BLaER1 treated with 17β-estradiol and CSF1 and Interleukin-3, amounts not matched to agents 10 nM and 100 nM (cell line): ENCODE data around the gene C10orf71.

Experiments
- H3K27ac ChIP-seq, 11 experiments: shearing (Covaris generic); formaldehyde crosslinking; 2 replicates each; pipeline ENCODE4 v1.8.1; 2022
- H3K27me3 ChIP-seq, 11 experiments: shearing (Covaris generic); formaldehyde crosslinking; 2 replicates each; pipeline ENCODE4 v1.8.1; 2022
- H3K36me3 ChIP-seq, 11 experiments: shearing (Covaris generic); formaldehyde crosslinking; 2 replicates each; pipeline ENCODE4 v1.8.1; 2022
- H3K4me1 ChIP-seq, 10 experiments: shearing (Covaris generic); formaldehyde crosslinking; 2 replicates each; pipeline ENCODE4 v1.8.1; 2022
- H3K4me2 ChIP-seq, 11 experiments: shearing (Covaris generic); formaldehyde crosslinking; 2 replicates each; pipeline ENCODE4 v1.8.1; 2022
- H3K4me3 ChIP-seq, 10 experiments: shearing (Covaris generic); formaldehyde crosslinking; 2 replicates each; pipeline ENCODE4 v1.8.1; 2022
- H3K9ac ChIP-seq, 11 experiments: shearing (Covaris generic); formaldehyde crosslinking; 2 replicates each; pipeline ENCODE4 v1.8.1; 2022
- H3K9me3 ChIP-seq, 11 experiments: shearing (Covaris generic); formaldehyde crosslinking; replicated peaks in 1 of 11; 2 replicates each; pipeline ENCODE4 v1.8.1; 2022
- H4K20me1 ChIP-seq, 11 experiments: shearing (Covaris generic); formaldehyde crosslinking; 2 replicates each; pipeline ENCODE4 v1.8.1; 2022
- Cebpa-rat ChIP-seq, 11 experiments: shearing (Covaris generic); IDR thresholded peaks; 2 replicates each; pipeline ENCODE4 v1.8.1; 2022

The C10orf71 gene

DNA sequence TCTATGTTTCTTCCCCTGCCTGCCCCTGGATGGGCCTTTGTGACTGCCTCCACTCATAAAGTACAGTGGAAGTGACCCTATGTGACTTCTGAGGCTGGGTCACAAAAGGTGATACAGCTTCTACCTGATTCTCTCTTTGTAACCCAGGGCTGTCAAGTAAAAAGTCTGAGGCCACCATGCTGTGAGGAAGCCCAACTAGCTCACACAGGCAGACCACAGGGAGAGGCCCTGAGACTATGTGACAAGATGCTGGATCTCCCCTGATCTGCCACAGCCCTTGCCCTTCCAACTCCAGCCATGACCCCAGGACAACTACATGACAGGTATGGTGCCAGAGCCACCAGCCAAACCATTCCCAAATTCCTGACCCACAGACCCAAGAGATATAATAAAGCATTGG is 51.2 kb downstream of the C10orf71 start:
- no peak overlapping the region for H3K4me2 ChIP-seq
- no peak overlapping the region for H3K4me3 ChIP-seq
- H3K27ac ChIP-seq: no peak overlapping the region
- H3K9ac ChIP-seq: no peak overlapping the region
- no peaks in the 10 kb centered on the region; a peak in 1 of 22 replicates for H4K20me1 ChIP-seq
- peaks cover 6 to 14% (median 10%) of the 10 kb centered on the region in 11 experiments; a peak in 17 of 22 replicates for H3K9me3 ChIP-seq
- no peaks in the 10 kb centered on the region for H3K4me1 ChIP-seq
- no peaks in the 10 kb centered on the region for H3K27me3 ChIP-seq
- no peak for TF ChIP-seq Cebpa-rat (IDR thresholded peaks at IDR 0.05)
- no peaks in the 10 kb centered on the region for H3K36me3 ChIP-seq

DNA sequence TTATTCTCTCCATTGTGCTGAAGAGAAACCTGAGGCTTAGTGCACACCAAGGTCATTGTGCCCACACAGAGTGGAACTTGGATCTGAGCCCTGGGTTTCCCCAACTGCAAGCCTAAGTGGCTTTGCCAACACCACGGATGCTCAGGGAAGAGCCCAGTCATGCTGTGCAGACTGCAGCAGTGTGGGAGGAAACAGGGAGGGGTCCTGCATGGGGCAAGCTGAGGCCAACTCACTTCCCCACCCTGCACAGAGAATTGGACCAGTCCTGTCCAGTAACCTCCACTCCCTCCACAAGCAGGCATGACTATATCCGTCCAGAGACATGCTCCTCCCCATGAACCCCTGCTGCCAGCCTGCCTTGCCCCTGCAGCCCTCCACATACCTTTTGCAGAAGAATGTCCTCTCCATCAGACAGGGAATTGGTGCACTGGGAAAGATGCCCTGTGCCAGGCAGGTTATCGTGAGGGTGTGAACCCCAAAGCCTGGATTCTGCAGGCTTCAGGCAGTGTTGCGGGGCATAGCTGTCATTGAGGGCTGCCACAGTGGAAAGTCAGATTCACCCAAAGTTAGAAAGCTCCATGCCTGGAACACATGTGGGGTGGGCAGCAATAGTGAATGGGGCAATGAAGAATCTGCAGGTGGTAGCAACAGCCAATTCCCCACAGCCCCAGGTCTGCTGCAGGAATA is 52.0 kb downstream of the C10orf71 start:
- TF ChIP-seq Cebpa-rat (IDR thresholded peaks at IDR 0.05): no peak
- no peak overlapping the region for H3K4me3 ChIP-seq
- no peaks in the 10 kb centered on the region for H3K27me3 ChIP-seq

DNA sequence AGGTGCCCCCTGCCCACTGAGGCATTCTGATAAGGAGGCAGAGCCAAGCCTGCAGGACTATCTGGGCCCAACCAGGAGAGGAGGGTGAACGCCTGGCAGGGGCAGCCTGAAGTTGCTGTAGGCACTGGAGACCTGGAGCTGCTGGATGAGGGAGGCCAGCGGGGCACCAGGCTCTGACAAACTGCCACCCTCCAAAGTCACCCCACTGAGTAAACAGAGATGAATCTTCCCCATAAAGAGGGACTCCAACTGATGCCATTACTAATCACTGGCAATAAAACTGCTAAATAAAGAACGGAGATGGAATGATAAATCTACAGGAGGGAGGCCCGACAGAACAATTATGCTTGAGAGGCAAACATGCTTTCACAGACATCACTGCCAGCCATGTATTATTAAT is 52.7 kb downstream of the C10orf71 start:
- Histone ChIP-seq H3K27me3 (no peaks in the 10 kb centered on the region), H3K9ac (no peak overlapping the region), H3K27ac (no peak overlapping the region), H3K36me3 (no peaks in the 10 kb centered on the region), H3K9me3 (peaks cover 6 to 14% (median 10%) of the 10 kb centered on the region in 11 experiments; a peak in 17 of 22 replicates), H3K4me2 (no peak overlapping the region), H3K4me1 (no peaks in the 10 kb centered on the region), H3K4me3 (no peak overlapping the region), H4K20me1 (no peaks in the 10 kb centered on the region; a peak in 1 of 22 replicates)
- no peak for TF ChIP-seq Cebpa-rat (IDR thresholded peaks at IDR 0.05)

More for the DNA sequence above, 52.0 kb downstream of the C10orf71 start:
- Histone ChIP-seq H3K27ac (no peak overlapping the region), H3K9ac (no peak overlapping the region), H3K4me2 (no peak overlapping the region), H3K4me1 (no peaks in the 10 kb centered on the region), H4K20me1 (no peaks in the 10 kb centered on the region; a peak in 1 of 22 replicates), H3K9me3 (peaks cover 6 to 14% (median 10%) of the 10 kb centered on the region in 11 experiments; a peak in 17 of 22 replicates), H3K36me3 (no peaks in the 10 kb centered on the region)

DNA sequence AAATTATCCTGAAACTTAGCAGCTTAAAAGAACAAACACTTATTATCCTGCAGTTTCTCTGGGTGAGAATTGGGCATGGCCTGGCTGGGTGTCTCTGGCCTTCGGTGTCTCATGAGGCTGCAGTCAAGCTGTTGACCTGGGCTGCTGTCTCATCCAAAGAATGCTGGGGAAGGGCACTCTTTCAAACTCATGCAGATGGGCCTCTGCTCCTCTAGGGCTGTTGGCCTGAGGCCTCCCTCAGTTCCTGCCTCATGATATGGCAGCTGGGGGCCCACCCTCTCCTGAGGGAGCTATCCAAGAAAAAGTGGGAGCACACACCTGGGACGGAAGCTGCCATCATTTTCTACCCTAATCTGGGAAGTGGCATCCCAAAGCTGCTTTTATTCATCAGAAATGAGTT is 53.4 kb downstream of the C10orf71 start:
- H3K4me1 ChIP-seq: no peaks in the 10 kb centered on the region
- TF ChIP-seq Cebpa-rat (IDR thresholded peaks at IDR 0.05): no peak
- H3K27ac ChIP-seq: no peak overlapping the region
- H3K4me3 ChIP-seq: no peak overlapping the region
- H4K20me1 ChIP-seq: no peaks in the 10 kb centered on the region; a peak in 1 of 22 replicates
- no peak overlapping the region for H3K9ac ChIP-seq
- no peak overlapping the region for H3K4me2 ChIP-seq
- no peaks in the 10 kb centered on the region for H3K27me3 ChIP-seq
- no peaks in the 10 kb centered on the region for H3K36me3 ChIP-seq
- H3K9me3 ChIP-seq: peaks cover 6 to 15% (median 10%) of the 10 kb centered on the region in 11 experiments; a peak in 18 of 22 replicates

DNA sequence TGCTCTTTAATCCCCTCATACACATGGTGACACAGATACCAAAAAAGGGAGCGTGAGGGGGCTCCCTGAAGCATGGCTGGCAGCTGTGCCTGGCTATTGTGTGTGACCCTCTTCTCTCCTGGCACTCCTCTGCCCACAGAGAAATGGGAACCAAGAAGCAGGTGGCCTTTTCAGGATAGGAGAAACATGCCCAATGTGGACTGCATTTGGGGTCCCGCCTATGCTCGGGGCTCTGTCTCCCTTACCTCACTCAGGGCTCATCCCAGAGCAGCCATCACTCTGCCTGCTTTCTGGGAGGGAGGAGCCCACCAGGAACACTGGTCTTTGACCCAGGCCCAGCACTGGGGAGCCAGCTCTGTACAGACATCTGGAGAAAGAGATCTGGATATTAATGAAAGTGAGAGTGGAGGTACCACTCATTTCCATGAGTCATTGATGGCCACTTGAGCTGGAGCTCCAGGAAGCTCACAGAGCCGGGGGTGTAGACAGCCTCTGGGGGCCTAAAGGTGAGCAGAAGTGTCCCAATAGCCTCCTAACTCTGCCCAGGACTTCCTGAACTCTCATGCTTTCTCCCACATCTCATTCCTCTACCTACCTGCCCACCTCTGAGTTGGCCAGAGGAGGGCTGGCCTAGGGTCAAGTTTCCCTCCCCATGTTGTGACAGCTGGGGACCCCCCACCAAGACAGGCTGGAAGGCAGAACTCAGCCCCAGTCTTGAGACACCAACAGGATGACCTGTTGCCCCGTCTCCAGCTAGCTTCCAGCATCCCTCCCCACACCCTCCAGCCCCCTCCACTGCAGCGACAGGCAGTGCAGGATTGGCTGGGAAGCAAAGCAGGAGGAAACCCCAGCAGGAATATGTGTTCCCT is 54.3 kb downstream of the C10orf71 start:
- no peaks in the 10 kb centered on the region for H3K4me1 ChIP-seq

DNA sequence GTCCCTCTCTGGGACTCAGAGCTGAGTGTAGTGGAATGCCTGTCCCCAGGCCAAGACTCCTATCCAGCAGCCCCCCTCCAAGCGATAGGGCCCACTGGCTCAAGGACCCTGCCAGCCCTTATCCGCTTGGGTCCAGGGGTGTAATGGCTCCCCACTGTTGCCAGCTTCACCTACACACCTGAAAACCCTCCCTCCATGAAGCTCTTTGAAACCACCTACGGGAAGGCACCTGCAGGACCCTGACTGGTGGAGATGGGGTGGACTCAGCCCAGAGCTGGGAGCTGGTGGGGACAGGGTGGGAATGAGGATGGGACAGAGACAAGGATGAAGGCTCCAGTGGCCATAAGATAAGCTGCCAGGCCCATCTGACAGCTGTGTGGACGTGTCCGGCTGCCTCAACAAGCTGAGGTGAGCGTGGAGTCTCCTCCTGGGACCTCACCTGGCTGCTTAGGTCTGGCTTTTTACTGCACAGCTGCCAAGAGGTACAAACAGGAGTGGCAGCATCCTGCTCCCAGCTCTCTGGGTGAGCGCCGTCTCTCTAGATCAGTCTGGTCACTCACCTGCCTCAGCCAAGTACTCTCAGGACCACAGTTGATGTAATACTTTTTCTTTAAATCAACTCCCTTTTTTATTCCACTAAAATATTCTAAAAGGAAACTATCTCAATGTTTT is 55.1 kb downstream of the C10orf71 start:
- Histone ChIP-seq H3K27me3 (no peaks in the 10 kb centered on the region), H3K9ac (no peak overlapping the region), H3K9me3 (peaks cover 6 to 22% (median 14%) of the 10 kb centered on the region in 11 experiments; a peak in 18 of 22 replicates), H3K27ac (no peak overlapping the region), H3K4me3 (no peak overlapping the region), H3K4me2 (no peak overlapping the region), H3K4me1 (peaks cover 0 to under 1% (median 0%) of the 10 kb centered on the region in 10 experiments; a peak in 4 of 20 replicates), H3K36me3 (no peaks in the 10 kb centered on the region), H4K20me1 (no peaks in the 10 kb centered on the region; a peak in 1 of 22 replicates)
- TF ChIP-seq Cebpa-rat (IDR thresholded peaks at IDR 0.05): no peak

More for the DNA sequence above, 54.3 kb downstream of the C10orf71 start:
- H3K4me3 ChIP-seq: no peak overlapping the region
- H4K20me1 ChIP-seq: no peaks in the 10 kb centered on the region; a peak in 1 of 22 replicates
- H3K9me3 ChIP-seq: peaks cover 6 to 22% (median 14%) of the 10 kb centered on the region in 11 experiments; a peak in 18 of 22 replicates
- H3K27me3 ChIP-seq: no peaks in the 10 kb centered on the region
- no peak overlapping the region for H3K27ac ChIP-seq
- TF ChIP-seq Cebpa-rat (IDR thresholded peaks at IDR 0.05): no peak
- H3K4me2 ChIP-seq: no peak overlapping the region
- H3K36me3 ChIP-seq: no peaks in the 10 kb centered on the region
- no peak overlapping the region for H3K9ac ChIP-seq

DNA sequence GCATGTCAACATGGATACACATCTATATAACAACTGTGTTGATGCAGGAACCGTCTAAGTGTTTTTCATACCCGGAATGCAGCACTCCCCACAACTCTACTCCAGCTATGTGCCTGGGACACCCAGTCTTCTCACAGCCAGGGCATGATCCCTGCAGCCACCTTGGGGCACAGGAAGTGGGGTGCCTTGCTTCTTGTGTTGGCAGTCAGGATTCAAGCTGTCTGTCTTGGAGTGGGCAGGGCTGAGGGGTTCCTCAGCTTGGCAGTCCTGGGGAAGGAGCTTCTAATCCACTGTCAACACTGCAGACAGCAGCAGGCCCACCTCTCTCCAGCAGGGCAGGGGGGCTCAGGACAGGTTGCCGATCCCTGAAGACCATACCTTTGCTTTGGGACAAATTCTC is 55.6 kb downstream of the C10orf71 start:
- Histone ChIP-seq H3K9me3 (peaks cover 6 to 21% (median 14%) of the 10 kb centered on the region in 11 experiments; a peak in 18 of 22 replicates), H3K4me2 (no peak overlapping the region), H3K27ac (no peak overlapping the region), H3K9ac (no peak overlapping the region), H3K4me1 (peaks cover 2 to 6% (median 5%) of the 10 kb centered on the region in 10 experiments; a peak in 19 of 20 replicates), H3K27me3 (no peaks in the 10 kb centered on the region), H3K36me3 (no peaks in the 10 kb centered on the region), H4K20me1 (no peaks in the 10 kb centered on the region; a peak in 1 of 22 replicates), H3K4me3 (no peak overlapping the region)
- no peak for TF ChIP-seq Cebpa-rat (IDR thresholded peaks at IDR 0.05)

DNA sequence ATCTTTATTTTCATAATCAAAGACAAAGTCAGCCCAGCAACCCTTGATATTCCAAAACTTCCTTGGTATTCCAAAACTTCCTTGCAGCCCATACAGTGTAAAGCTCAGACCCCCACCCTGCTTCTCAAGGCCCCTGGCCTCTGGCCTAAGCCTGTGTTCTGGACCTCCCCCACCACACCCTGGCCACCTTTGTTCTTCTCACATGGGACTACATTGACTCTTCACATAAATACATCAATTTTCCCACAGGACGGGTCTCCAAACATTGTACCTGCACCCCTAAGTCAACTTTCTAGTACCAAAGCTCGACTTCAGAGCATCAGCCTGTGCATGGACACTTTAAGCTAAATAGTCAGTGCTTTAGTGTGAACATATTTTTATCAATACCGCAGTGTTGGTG is 56.3 kb downstream of the C10orf71 start:
- H3K4me1 ChIP-seq: peaks cover 9 to 12% (median 11%) of the 10 kb centered on the region in 10 experiments
- H4K20me1 ChIP-seq: no peaks in the 10 kb centered on the region; a peak in 1 of 22 replicates
- peaks cover under 1 to 15% (median 8%) of the 10 kb centered on the region in 11 experiments; a peak in 17 of 22 replicates for H3K9me3 ChIP-seq
- no peak overlapping the region for H3K4me2 ChIP-seq
- no peaks in the 10 kb centered on the region for H3K36me3 ChIP-seq
- H3K27me3 ChIP-seq: no peaks in the 10 kb centered on the region
- no peak overlapping the region for H3K9ac ChIP-seq
- H3K4me3 ChIP-seq: no peak overlapping the region
- no peak for TF ChIP-seq Cebpa-rat (IDR thresholded peaks at IDR 0.05)
- no peak overlapping the region for H3K27ac ChIP-seq

DNA sequence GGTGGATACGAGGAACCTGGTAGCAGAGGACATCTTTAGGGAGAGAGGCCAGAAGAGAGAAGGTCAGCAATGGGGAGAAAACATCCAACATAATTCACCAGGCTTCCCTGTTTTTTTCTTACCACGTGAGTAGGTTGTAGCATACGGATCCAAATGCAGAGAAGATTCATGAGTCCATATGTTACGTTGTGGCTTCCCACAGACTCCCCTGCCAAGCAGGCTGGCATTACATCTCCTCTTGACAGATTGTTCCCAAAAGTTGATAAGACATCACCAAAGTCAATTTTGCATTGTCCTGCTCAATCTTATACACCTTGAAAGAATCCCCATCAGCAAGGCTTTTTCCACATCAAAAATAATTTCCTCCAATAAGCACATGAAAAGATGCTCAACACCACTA is 57.2 kb downstream of the C10orf71 start:
- no peaks in the 10 kb centered on the region for H3K27me3 ChIP-seq
- no peak overlapping the region for H3K9ac ChIP-seq
- no peak for TF ChIP-seq Cebpa-rat (IDR thresholded peaks at IDR 0.05)
- no peak overlapping the region for H3K27ac ChIP-seq
- no peaks in the 10 kb centered on the region for H3K36me3 ChIP-seq
- H3K4me1 ChIP-seq: peaks cover 14 to 22% (median 20%) of the 10 kb centered on the region in 10 experiments
- no peak overlapping the region for H3K4me2 ChIP-seq
- H4K20me1 ChIP-seq: no peaks in the 10 kb centered on the region; a peak in 1 of 22 replicates
- peaks cover 0 to 11% (median 4%) of the 10 kb centered on the region in 11 experiments; a peak in 5 of 22 replicates for H3K9me3 ChIP-seq
- no peak overlapping the region for H3K4me3 ChIP-seq
